Nephron (organoid): ENCODE results near the gene OR2AT4.

Source experiments
- H3K27ac Mint-ChIP-seq, 3 experiments: 2 replicates each; pipeline ENCODE4 v1.8.0; 2020; ENCODE audit warnings: mixed read lengths in 3 of 3, mild to moderate bottlenecking in 2 of 3, moderate library complexity in 1 of 3
- H3K27me3 Mint-ChIP-seq: 2 replicates; pipeline ENCODE4 v1.8.0; 2021; ENCODE audit warnings: low read depth, mild to moderate bottlenecking, moderate library complexity, mixed read lengths
- H3K36me3 Mint-ChIP-seq: 2 replicates; pipeline ENCODE4 v1.8.0; 2020; ENCODE audit warnings: low read depth, mixed read lengths
- H3K4me1 Mint-ChIP-seq: 2 replicates; pipeline ENCODE4 v1.8.0; 2020; ENCODE audit warnings: mixed read lengths
- H3K4me3 Mint-ChIP-seq, 3 experiments: 2 replicates each; pipeline ENCODE4 v1.8.0; 2020; ENCODE audit warnings: mild to moderate bottlenecking in 3 of 3, mixed read lengths in 3 of 3, moderate library complexity in 2 of 3
- H3K9me3 Mint-ChIP-seq: 2 replicates; pipeline ENCODE4 v1.8.0; 2020; ENCODE audit warnings: mixed read lengths
- CTCF ChIP-seq, 3 experiments: fragments of 200-600 bp; sonication (generic); IDR thresholded peaks; one replicate each; pipeline ENCODE4 v1.5.0; 2021; ENCODE audit warnings: antibody characterized with exemption in 3 of 3; ENCODE audit not compliant: unreplicated experiment in 3 of 3

The OR2AT4 gene

GRCh38 chr11:75068993-75069392 lies 27.7 kb downstream of the OR2AT4 start:
- H3K36me3 Mint-ChIP-seq, result no peaks in the 10 kb centered on the region

GRCh38 chr11:75068559-75068958 lies 28.1 kb downstream of the OR2AT4 start:
- H3K4me1 Mint-ChIP-seq, result no peaks in the 10 kb centered on the region
- H3K36me3 Mint-ChIP-seq, result no peaks in the 10 kb centered on the region
- no peak overlapping the region for H3K4me3 Mint-ChIP-seq
- H3K9me3 Mint-ChIP-seq, result no peaks in the 10 kb centered on the region
- peaks cover 22% of the 10 kb centered on the region for H3K27me3 Mint-ChIP-seq
- no peak for TF ChIP-seq CTCF (IDR thresholded peaks at IDR 0.05; ENCODE audit: unreplicated experiment in 3 of 3)
- H3K27ac Mint-ChIP-seq, result no peak overlapping the region

More at GRCh38 chr11:75068993-75069392, 27.7 kb downstream of the OR2AT4 start:
- no peak overlapping the region for H3K4me3 Mint-ChIP-seq
- H3K27ac Mint-ChIP-seq, result no peak overlapping the region
- H3K9me3 Mint-ChIP-seq, result no peaks in the 10 kb centered on the region
- no peak for TF ChIP-seq CTCF (IDR thresholded peaks at IDR 0.05; ENCODE audit: unreplicated experiment in 3 of 3)
- peaks cover 22% of the 10 kb centered on the region for H3K27me3 Mint-ChIP-seq
- no peaks in the 10 kb centered on the region for H3K4me1 Mint-ChIP-seq

- Mint-ChIP-seq H3K9me3 (no peaks in the 10 kb centered on the region), H3K27ac (no peak overlapping the region), H3K4me1 (no peaks in the 10 kb centered on the region), H3K4me3 (no peak overlapping the region), H3K27me3 (peaks cover 5% of the 10 kb centered on the region), H3K36me3 (no peaks in the 10 kb centered on the region)
- TF ChIP-seq CTCF (IDR thresholded peaks at IDR 0.05; ENCODE audit: unreplicated experiment in 3 of 3), result no peak
These were observed 30.6 kb downstream of the OR2AT4 start for GRCh38 chr11:75066061-75066460.

- H3K27ac Mint-ChIP-seq, result no peak overlapping the region
- peaks cover 3% of the 10 kb centered on the region for H3K27me3 Mint-ChIP-seq
- no peak for TF ChIP-seq CTCF (IDR thresholded peaks at IDR 0.05; ENCODE audit: unreplicated experiment in 3 of 3)
- H3K36me3 Mint-ChIP-seq, result no peaks in the 10 kb centered on the region
- no peak overlapping the region for H3K4me3 Mint-ChIP-seq
- no peaks in the 10 kb centered on the region for H3K4me1 Mint-ChIP-seq
- no peaks in the 10 kb centered on the region for H3K9me3 Mint-ChIP-seq
These were observed 32.8 kb downstream of the OR2AT4 start for GRCh38 chr11:75063741-75064314.

- TF ChIP-seq CTCF (IDR thresholded peaks at IDR 0.05; ENCODE audit: unreplicated experiment in 3 of 3), result no peak
- Mint-ChIP-seq H3K4me3 (no peak overlapping the region), H3K27ac (no peak overlapping the region), H3K36me3 (no peaks in the 10 kb centered on the region), H3K4me1 (no peaks in the 10 kb centered on the region), H3K27me3 (no peaks in the 10 kb centered on the region), H3K9me3 (no peaks in the 10 kb centered on the region)
These were observed 37.4 kb downstream of the OR2AT4 start for GRCh38 chr11:75059299-75059698.

- H3K4me3 Mint-ChIP-seq, result no peak overlapping the region
- H3K27me3 Mint-ChIP-seq, result no peaks in the 10 kb centered on the region
- no peaks in the 10 kb centered on the region for H3K4me1 Mint-ChIP-seq
- H3K9me3 Mint-ChIP-seq, result peaks cover 14% of the 10 kb centered on the region
- TF ChIP-seq CTCF (IDR thresholded peaks at IDR 0.05; ENCODE audit: unreplicated experiment in 3 of 3), result no peak
- no peaks in the 10 kb centered on the region for H3K36me3 Mint-ChIP-seq
- no peak overlapping the region for H3K27ac Mint-ChIP-seq
These were observed 39.9 kb downstream of the OR2AT4 start for GRCh38 chr11:75056814-75057213.
